ENCODE results near the gene P2RY2.
"Not testable (repeated sequence)": the region's sequence is repeated elsewhere in the genome, so short reads cannot be mapped to it uniquely, and the experiment has no call there.

P2RY2 gene

GRCh38 chr11:73271936-73272679, 54.0 kb downstream of the P2RY2 start, which contains the start of gene P2RY6:
Gene P2RY6 (plus strand): TSS chr11:73272338. CDS start chr11:73296519, 24,181 bp downstream.
- in situ Hi-C loops (cut with HindIII; ENCODE audit: low sequenced_read_pairs) = no loop called here
- DNase-seq (ENCODE audit: low read depth, low spot score) = peak; percentile 20
- H3K4me3 ChIP-seq (ENCODE audit: low read depth, low read length) = no peak within 1 kb of the TSS
- no peak for TF ChIP-seq CTCF (IDR thresholded peaks at IDR 0.05; ENCODE audit: low read depth, low read length)

GRCh38 chr11:73272680-73273038, 54.6 kb downstream of the P2RY2 start:
- no peak for DNase-seq (ENCODE audit: low read depth, low spot score)
- no peak overlapping the region for H3K4me3 ChIP-seq (ENCODE audit: low read depth, low read length)
- no peak for TF ChIP-seq CTCF (IDR thresholded peaks at IDR 0.05; ENCODE audit: low read depth, low read length)
- in situ Hi-C loops (cut with HindIII; ENCODE audit: low sequenced_read_pairs) = no loop called here

- in situ Hi-C loops (cut with HindIII; ENCODE audit: low sequenced_read_pairs) = no loop called here
- TF ChIP-seq CTCF (IDR thresholded peaks at IDR 0.05; ENCODE audit: low read depth, low read length) = no peak
- no peak overlapping the region for H3K4me3 ChIP-seq (ENCODE audit: low read depth, low read length)
- no peak for DNase-seq (ENCODE audit: low read depth, low spot score)
These were observed 55.3 kb downstream of the P2RY2 start for GRCh38 chr11:73273222-73273895.

- H3K4me3 ChIP-seq (ENCODE audit: low read depth, low read length); DNase-seq (ENCODE audit: low read depth, low spot score); in situ Hi-C loops (cut with HindIII; ENCODE audit: low sequenced_read_pairs): not testable (repeated sequence)
These were observed 56.1 kb downstream of the P2RY2 start for GRCh38 chr11:73274191-73274590.

GRCh38 chr11:73274722-73275380, 56.8 kb downstream of the P2RY2 start:
- in situ Hi-C loops (cut with HindIII; ENCODE audit: low sequenced_read_pairs) = no loop called here
- no peak for DNase-seq (ENCODE audit: low read depth, low spot score)
- no peak overlapping the region for H3K4me3 ChIP-seq (ENCODE audit: low read depth, low read length)
- no peak for TF ChIP-seq CTCF (IDR thresholded peaks at IDR 0.05; ENCODE audit: low read depth, low read length)

- no peak for DNase-seq (ENCODE audit: low read depth, low spot score)
- TF ChIP-seq CTCF (IDR thresholded peaks at IDR 0.05; ENCODE audit: low read depth, low read length) = no peak
- in situ Hi-C loops (cut with HindIII; ENCODE audit: low sequenced_read_pairs) = no loop called here
These were observed 57.3 kb downstream of the P2RY2 start for GRCh38 chr11:73275381-73275750.

GRCh38 chr11:73277467-73277866, 59.4 kb downstream of the P2RY2 start:
- no peak overlapping the region for H3K4me3 ChIP-seq (ENCODE audit: low read depth, low read length)
- in situ Hi-C loops (cut with HindIII; ENCODE audit: low sequenced_read_pairs) = no loop called here
- no peak for DNase-seq (ENCODE audit: low read depth, low spot score)
- no peak for TF ChIP-seq CTCF (IDR thresholded peaks at IDR 0.05; ENCODE audit: low read depth, low read length)

More at GRCh38 chr11:73275381-73275750, 57.3 kb downstream of the P2RY2 start:
- no peak overlapping the region for H3K4me3 ChIP-seq (ENCODE audit: low read depth, low read length)
